Caco-2 (cell line): Measurements from ENCODE around the gene RSL1D1. TPM values are rescaled to one million over a fixed set of nuclear protein-coding genes. Genes with fewer than 3 reads are reported as not detected.

ENCODE experiments used
- BruUV-seq: library from RNA; stranded (reverse); fragments of 400-500 nt; replicated peaks from 2 replicates; lab custom pipeline; 2021; lab: Mats Ljungman, UMichigan
- CTCF ChIA-PET: fragments of 300-600 bp; sonication (Branson Sonifier 250); formaldehyde crosslinking; loops from one replicate; lab custom pipeline; 2022; ENCODE audit warnings: antibody characterized with exemption; lab: Charles Lee
- POLR2A ChIA-PET: fragments of 300-600 bp; sonication (Branson Sonifier 250); formaldehyde crosslinking; loops from one replicate; lab custom pipeline; 2022; ENCODE audit warnings: antibody characterized with exemption; lab: Charles Lee
- DNase-seq, 2 experiments: peaks; one replicate each; pipeline versions ENCODE4 v3.0.0 to v3.0.0-alpha.2; 2020 to 2022
- H3K27me3 ChIP-seq: replicated peaks from 2 replicates; pipeline ENCODE4 v1.6.0; 2011; ENCODE audit warnings: low read length; ENCODE audit not compliant: control insufficient read depth, insufficient read depth
- H3K36me3 ChIP-seq: 2 replicates; pipeline ENCODE4 v1.5.1; 2011; ENCODE audit warnings: low read length; ENCODE audit not compliant: control insufficient read depth, insufficient read depth
- H3K4me1 ChIP-seq: fragments of 250-450 bp; sonication (Bioruptor Pico); 2 replicates; pipeline ENCODE4 v1.5.1; 2020; ENCODE audit warnings: mild to moderate bottlenecking
- H3K4me3 ChIP-seq: 2 replicates; pipeline ENCODE4 v1.5.1; 2011; ENCODE audit warnings: low read depth, mild to moderate bottlenecking, control low read depth, low read length
- H3K9me3 ChIP-seq: fragments of 250-450 bp; sonication (Bioruptor Pico); 2 replicates; pipeline ENCODE4 v1.5.1; 2020; ENCODE audit warnings: mild to moderate bottlenecking, moderate library complexity
- H3K27ac Mint-ChIP-seq: one replicate; pipeline ENCODE4 v1.8.0; 2022; ENCODE audit warnings: mixed read lengths; ENCODE audit not compliant: unreplicated experiment
- H3K27me3 Mint-ChIP-seq: one replicate; pipeline ENCODE4 v1.8.0; 2022; ENCODE audit warnings: mixed read lengths; ENCODE audit not compliant: insufficient read depth, unreplicated experiment
- H3K36me3 Mint-ChIP-seq: one replicate; pipeline ENCODE4 v1.8.0; 2022; ENCODE audit warnings: mild to moderate bottlenecking, mixed read lengths; ENCODE audit not compliant: insufficient read depth, unreplicated experiment
- H3K4me1 Mint-ChIP-seq: one replicate; pipeline ENCODE4 v1.8.0; 2022; ENCODE audit warnings: low read depth, mixed read lengths; ENCODE audit not compliant: unreplicated experiment
- H3K4me3 Mint-ChIP-seq: one replicate; pipeline ENCODE4 v1.8.0; 2022; ENCODE audit warnings: mild to moderate bottlenecking, moderate library complexity, mixed read lengths; ENCODE audit not compliant: unreplicated experiment
- H3K9me3 Mint-ChIP-seq: one replicate; pipeline ENCODE4 v1.8.0; 2022; ENCODE audit warnings: mixed read lengths; ENCODE audit not compliant: unreplicated experiment
- CTCF ChIP-seq, 2 experiments: fragments of 200-600 bp in 1 of 2; IDR thresholded peaks; 1 replicate in 1 of 2; 2 replicates in 1 of 2; pipeline versions ENCODE4 v1.5.1 to v1.8.0; 2011 to 2022; ENCODE audit warnings: antibody characterized with exemption in 1 of 2, control low read depth in 1 of 2, inconsistent platforms in 1 of 2, low read depth in 1 of 2, low read length in 1 of 2, mild to moderate bottlenecking in 1 of 2, moderate library complexity in 1 of 2; ENCODE audit not compliant: insufficient read depth in 1 of 2, severe bottlenecking in 1 of 2, unreplicated experiment in 1 of 2
- intact Hi-C: fragments of 100-400 bp; cut with micrococcal nuclease; formaldehyde crosslinking; loops from one replicate; pipeline ENCODE4 v1.10.0; 2022; ENCODE audit not compliant: unreplicated experiment
- total RNA-seq: library from RNA; stranded (reverse); gene quantifications from 2 replicates; pipeline ENCODE4 v1.2.3, GENCODE V29; 2022

The RSL1D1 gene
- total RNA-seq, 1 experiment from 2014 or later, result 227 TPM

- no peak overlapping the region for H3K27ac Mint-ChIP-seq
- peak in 1 of 2 experiments; percentile 18 for TF ChIP-seq CTCF (IDR thresholded peaks at IDR 0.05; ENCODE audit: insufficient read depth in 1 of 2, low read depth in 1 of 2, low read length in 1 of 2, severe bottlenecking in 1 of 2, unreplicated experiment in 1 of 2)
- H3K4me1 ChIP-seq, result no peaks in the 10 kb centered on the region
- no peaks in the 10 kb centered on the region for H3K27me3 Mint-ChIP-seq
- no peaks in the 10 kb centered on the region for H3K9me3 ChIP-seq
- peaks cover 56% of the 10 kb centered on the region for H3K36me3 Mint-ChIP-seq
- intact Hi-C loops, result loop anchor here (5.0 kb wide), 1 partner anchor 196 kb away; no protein-coding TSS in a partner anchor
- no peak overlapping the region for H3K4me3 Mint-ChIP-seq
- H3K36me3 ChIP-seq, result no peaks in the 10 kb centered on the region; the same call in 1 of the 2 replicates
- CTCF ChIA-PET, result interaction anchor here (0.6 to 0.9 kb wide), 3 partner anchors 41 to 197 kb away, joined by 4 to 5 read pairs (median 4); no protein-coding TSS in a partner anchor
- H3K4me1 Mint-ChIP-seq, result no peaks in the 10 kb centered on the region
- POLR2A ChIA-PET, result no interaction called here
- BruUV-seq, result no TSS peak
- H3K9me3 Mint-ChIP-seq, result no peaks in the 10 kb centered on the region
- H3K4me3 ChIP-seq, result no peak overlapping the region
- peak; percentile 35 to 37 for DNase-seq
- no peaks in the 10 kb centered on the region for H3K27me3 ChIP-seq
Measured at GRCh38 chr16:11871193-11871592, 19.9 kb upstream of the RSL1D1 start.

- no peak overlapping the region for H3K27ac Mint-ChIP-seq
- intact Hi-C loops, result loop anchor here (5.0 kb wide), 1 partner anchor 197 kb away; no protein-coding TSS in a partner anchor
- H3K4me3 Mint-ChIP-seq, result no peak overlapping the region
- no peak for DNase-seq
- ChIA-PET CTCF (no interaction called here), POLR2A (no interaction called here)
- Histone ChIP-seq H3K27me3 (no peaks in the 10 kb centered on the region), H3K4me3 (no peak overlapping the region), H3K9me3 (no peaks in the 10 kb centered on the region), H3K4me1 (no peaks in the 10 kb centered on the region), H3K36me3 (no peaks in the 10 kb centered on the region; the same call in 1 of the 2 replicates)
- peaks cover 48% of the 10 kb centered on the region for H3K36me3 Mint-ChIP-seq
- H3K9me3 Mint-ChIP-seq, result no peaks in the 10 kb centered on the region
- no peak for TF ChIP-seq CTCF (IDR thresholded peaks at IDR 0.05; ENCODE audit: insufficient read depth in 1 of 2, low read depth in 1 of 2, low read length in 1 of 2, severe bottlenecking in 1 of 2, unreplicated experiment in 1 of 2)
- no peaks in the 10 kb centered on the region for H3K4me1 Mint-ChIP-seq
- BruUV-seq, result no TSS peak
- H3K27me3 Mint-ChIP-seq, result no peaks in the 10 kb centered on the region
Measured at GRCh38 chr16:11870399-11870798, 19.1 kb upstream of the RSL1D1 start.

- Mint-ChIP-seq H3K27ac (no peak overlapping the region), H3K9me3 (no peaks in the 10 kb centered on the region), H3K36me3 (peaks cover 41% of the 10 kb centered on the region), H3K27me3 (no peaks in the 10 kb centered on the region), H3K4me1 (no peaks in the 10 kb centered on the region), H3K4me3 (no peak overlapping the region)
- TF ChIP-seq CTCF (IDR thresholded peaks at IDR 0.05; ENCODE audit: insufficient read depth in 1 of 2, low read depth in 1 of 2, low read length in 1 of 2, severe bottlenecking in 1 of 2, unreplicated experiment in 1 of 2), result no peak
- Histone ChIP-seq H3K36me3 (no peaks in the 10 kb centered on the region; the same call in 1 of the 2 replicates), H3K4me3 (no peak overlapping the region), H3K9me3 (no peaks in the 10 kb centered on the region), H3K27me3 (no peaks in the 10 kb centered on the region), H3K4me1 (no peaks in the 10 kb centered on the region)
- ChIA-PET POLR2A (no interaction called here), CTCF (interaction anchor here (0.6 kb wide), 1 partner anchor 887 kb away, joined by 5 read pairs; no protein-coding TSS in a partner anchor)
- intact Hi-C loops, result loop anchor here (5.0 kb wide), 1 partner anchor 198 kb away; no protein-coding TSS in a partner anchor
- no TSS peak for BruUV-seq
- DNase-seq, result no peak
Measured at GRCh38 chr16:11869353-11870228, 18.2 kb upstream of the RSL1D1 start.
